GM19452 (cell line): ENCODE measurements around the gene ARHGAP20.

ENCODE experiments used
- ATAC-seq: cut with Tn5 transposase; IDR thresholded peaks from one replicate; pipeline ENCODE4 v1.9.1; 2021; ENCODE audit not compliant: unreplicated experiment

ARHGAP20 gene

GRCh38 chr11:110529043-110529442 is 183.2 kb downstream of the ARHGAP20 start:
- no peak for ATAC-seq

- ATAC-seq = no peak
Observed at GRCh38 chr11:110527146-110527545, 185.1 kb downstream of the ARHGAP20 start.
